H1 (cell line): ENCODE measurements around the gene PPP1R13B. TPM values are rescaled to one million over a fixed set of nuclear protein-coding genes. Genes with fewer than 3 reads are reported as not detected.

ENCODE experiments used
- CTCF ChIA-PET: fragments of 300-600 bp; sonication (Branson Sonifier 250); formaldehyde crosslinking; loops from one replicate; lab custom pipeline; 2021; ENCODE audit not compliant: partially characterized antibody; lab: Charles Lee
- POLR2A ChIA-PET: fragments of 300-600 bp; sonication (Branson Sonifier 250); formaldehyde crosslinking; loops from one replicate; lab custom pipeline; 2021; ENCODE audit warnings: inconsistent platforms; ENCODE audit not compliant: partially characterized antibody; lab: Charles Lee
- DNase-seq, 2 experiments: peaks; one replicate each; pipeline versions ENCODE4 v3.0.0 to v3.0.0-alpha.2; 2010 to 2022; ENCODE audit warnings: low spot score in 2 of 2, low read depth in 1 of 2, mixed read lengths in 1 of 2
- FAIRE-seq: peaks from 2 replicates; lab custom pipeline; 2011; peaks lifted over from hg19 to GRCh38; lab: Jason Lieb, UNC
- H2AFZ ChIP-seq: 2 replicates; pipeline ENCODE4 v1.8.1; 2012; ENCODE audit warnings: low read length, inconsistent platforms
- H2AK5ac ChIP-seq: 2 replicates; pipeline ENCODE4 v1.6.1; 2013; ENCODE audit warnings: low read depth, low read length
- H2BK120ac ChIP-seq: replicated peaks from 2 replicates; pipeline ENCODE3; 2013; ENCODE audit warnings: low read depth, low read length, inconsistent platforms
- H2BK12ac ChIP-seq: 2 replicates; pipeline ENCODE4 v1.6.1; 2013; ENCODE audit warnings: low read depth, low read length
- H2BK15ac ChIP-seq: 2 replicates; pipeline ENCODE4 v1.6.1; 2013; ENCODE audit warnings: low read length
- H2BK20ac ChIP-seq: 2 replicates; pipeline ENCODE4 v1.6.1; 2013; ENCODE audit warnings: low read length
- H2BK5ac ChIP-seq: 2 replicates; pipeline ENCODE4 v1.6.1; 2013; ENCODE audit warnings: low read depth, low read length
- H3K14ac ChIP-seq: 2 replicates; pipeline ENCODE4 v1.6.1; 2013; ENCODE audit warnings: inconsistent platforms; ENCODE audit not compliant: insufficient read length
- H3K18ac ChIP-seq: 2 replicates; pipeline ENCODE4 v1.6.1; 2013; ENCODE audit warnings: low read length; ENCODE audit errors: extremely low read depth
- H3K23ac ChIP-seq: 2 replicates; pipeline ENCODE4 v1.6.1; 2013; ENCODE audit warnings: inconsistent platforms; ENCODE audit not compliant: insufficient read length
- H3K23me2 ChIP-seq: 2 replicates; pipeline ENCODE4 v1.6.1; 2013; ENCODE audit warnings: low read depth, low read length
- H3K27ac ChIP-seq: 2 replicates; pipeline ENCODE4 v1.6.1; 2011; ENCODE audit warnings: low read depth, low read length, inconsistent platforms
- H3K27me3 ChIP-seq, 4 experiments: replicated peaks in 1 of 4; 1 replicate in 1 of 4; 2 replicates in 3 of 4; pipeline versions ENCODE4 v1.6.1 to v1.8.1; 2011 to 2013; ENCODE audit warnings: low read length in 3 of 4, mild to moderate bottlenecking in 3 of 4, inconsistent platforms in 2 of 4, mixed read lengths in 2 of 4, moderate library complexity in 1 of 4; ENCODE audit not compliant: control insufficient read depth in 3 of 4, insufficient read depth in 3 of 4; ENCODE audit errors: extremely low read depth in 1 of 4
- H3K36me3 ChIP-seq, 4 experiments: 2 replicates each; pipeline versions ENCODE4 v1.6.1 to v1.8.1; 2011 to 2013; ENCODE audit warnings: mild to moderate bottlenecking in 4 of 4, low read length in 3 of 4, moderate library complexity in 2 of 4, control low read depth in 1 of 4, inconsistent platforms in 1 of 4; ENCODE audit not compliant: insufficient read depth in 4 of 4, control insufficient read depth in 2 of 4
- H3K4ac ChIP-seq: replicated peaks from 2 replicates; pipeline ENCODE3; 2013; ENCODE audit warnings: low read length, low read depth, mixed read lengths, inconsistent platforms; ENCODE audit not compliant: insufficient read length
- H3K4me1 ChIP-seq, 4 experiments: replicated peaks in 1 of 4; 1 replicate in 1 of 4; 2 replicates in 3 of 4; pipeline versions ENCODE4 v1.6.1 to v1.8.1; 2011 to 2013; ENCODE audit warnings: low read length in 3 of 4, inconsistent platforms in 2 of 4, mixed read lengths in 1 of 4; ENCODE audit not compliant: insufficient read depth in 4 of 4, control insufficient read depth in 3 of 4
- H3K4me2 ChIP-seq, 2 experiments: 2 replicates each; pipeline versions ENCODE4 v1.6.1 to v1.8.1; 2011 to 2013; ENCODE audit warnings: low read depth in 2 of 2, low read length in 2 of 2, control low read depth in 1 of 2, inconsistent platforms in 1 of 2, mild to moderate bottlenecking in 1 of 2; ENCODE audit not compliant: insufficient read depth in 1 of 2
- H3K4me3 ChIP-seq, 4 experiments: fragments of 200-600, 300-600 bp in 1 of 4; sonication (generic), shearing (Covaris generic), sonication (Bioruptor Twin) in 1 of 4; 2 replicates each; pipeline versions ENCODE4 v1.5.1 to v1.8.1; 2011 to 2016; ENCODE audit warnings: low read length in 4 of 4, low read depth in 3 of 4, control low read depth in 2 of 4, inconsistent platforms in 2 of 4, mild to moderate bottlenecking in 2 of 4, mixed read lengths in 1 of 4, moderate library complexity in 1 of 4; ENCODE audit not compliant: insufficient read depth in 2 of 4; ENCODE audit errors: extremely low read depth in 1 of 4
- H3K56ac ChIP-seq: replicated peaks from 2 replicates; pipeline ENCODE3; 2013; ENCODE audit warnings: low read depth, mild to moderate bottlenecking, mixed read lengths, low read length, inconsistent platforms; ENCODE audit not compliant: insufficient read length
- H3K79me1 ChIP-seq: 2 replicates; pipeline ENCODE4 v1.6.1; 2013; ENCODE audit warnings: low read depth, low read length, control low read depth
- H3K79me2 ChIP-seq, 2 experiments: 2 replicates each; pipeline versions ENCODE4 v1.6.1 to v1.8.1; 2012 to 2013; ENCODE audit warnings: low read length in 2 of 2, mild to moderate bottlenecking in 2 of 2, inconsistent platforms in 1 of 2; ENCODE audit not compliant: insufficient read depth in 2 of 2, control insufficient read depth in 1 of 2
- H3K9ac ChIP-seq, 4 experiments: replicated peaks in 1 of 4; 1 replicate in 1 of 4; 2 replicates in 3 of 4; pipeline versions ENCODE4 v1.6.1 to v1.8.1; 2011 to 2013; ENCODE audit warnings: low read depth in 3 of 4, low read length in 3 of 4, control low read depth in 2 of 4, mild to moderate bottlenecking in 2 of 4, moderate library complexity in 2 of 4, inconsistent platforms in 1 of 4; ENCODE audit errors: extremely low read depth in 1 of 4
- H3K9me3 ChIP-seq, 2 experiments: 2 replicates each; pipeline versions ENCODE4 v1.6.1 to v1.8.1; 2012 to 2013; ENCODE audit warnings: mild to moderate bottlenecking in 2 of 2, moderate library complexity in 2 of 2, control low read depth in 1 of 2, inconsistent platforms in 1 of 2, low read depth in 1 of 2, low read length in 1 of 2, mixed read lengths in 1 of 2; ENCODE audit not compliant: insufficient read depth in 2 of 2
- H4K20me1 ChIP-seq, 2 experiments: replicated peaks in 1 of 2; 2 replicates each; pipeline versions ENCODE3 to v1.8.1; 2011 to 2013; ENCODE audit warnings: inconsistent platforms in 2 of 2, low read length in 2 of 2, mild to moderate bottlenecking in 1 of 2; ENCODE audit not compliant: insufficient read depth in 2 of 2, control insufficient read depth in 1 of 2
- H4K5ac ChIP-seq: 2 replicates; pipeline ENCODE4 v1.6.1; 2013; ENCODE audit warnings: low read length, low read depth, mixed read lengths, inconsistent platforms; ENCODE audit not compliant: insufficient read length
- H4K8ac ChIP-seq: 2 replicates; pipeline ENCODE4 v1.8.0; 2013; ENCODE audit warnings: mild to moderate bottlenecking, moderate library complexity, low read length, inconsistent platforms; ENCODE audit not compliant: insufficient read depth; ENCODE audit errors: extremely low read depth
- H4K91ac ChIP-seq: replicated peaks from 2 replicates; pipeline ENCODE3; 2013; ENCODE audit warnings: low read length, mixed read lengths, inconsistent platforms; ENCODE audit not compliant: insufficient read length
- CHD1 ChIP-seq: IDR thresholded peaks from 2 replicates; pipeline ENCODE4 v1.6.1; 2012; ENCODE audit warnings: low read depth, low read length, improper control_type of control experiment
- CHD2 ChIP-seq: IDR thresholded peaks from 2 replicates; pipeline ENCODE4 v1.6.1; 2012; ENCODE audit warnings: low read length, improper control_type of control experiment
- GABPA ChIP-seq: IDR thresholded peaks from 2 replicates; pipeline ENCODE4 v1.6.1; 2011; ENCODE audit warnings: mild to moderate bottlenecking, low read length, moderate library complexity, borderline replicate concordance; ENCODE audit not compliant: insufficient read depth
- JUN ChIP-seq: IDR thresholded peaks from 2 replicates; pipeline ENCODE4 v1.6.1; 2011; ENCODE audit warnings: low read depth, mild to moderate bottlenecking, improper control_type of control experiment, low read length
- POU5F1 ChIP-seq: IDR thresholded peaks from 2 replicates; pipeline ENCODE4 v1.6.1; 2011; ENCODE audit warnings: low read depth, mild to moderate bottlenecking, low read length, moderate library complexity
- RXRA ChIP-seq: IDR thresholded peaks from 2 replicates; pipeline ENCODE4 v1.6.1; 2011; ENCODE audit warnings: low read depth, mild to moderate bottlenecking, low read length, moderate library complexity; ENCODE audit not compliant: insufficient read depth
- SIRT6 ChIP-seq: IDR thresholded peaks from one replicate; pipeline ENCODE4 v1.7.1; 2012; ENCODE audit warnings: low read length, inconsistent platforms
- SUZ12 ChIP-seq: fragments of 200-600 bp; sonication (generic); IDR thresholded peaks from 2 replicates; pipeline ENCODE4 v1.6.1; 2012; ENCODE audit warnings: mild to moderate bottlenecking, inconsistent platforms, low read length, moderate library complexity, mixed read lengths
- TAF1 ChIP-seq: IDR thresholded peaks from 2 replicates; pipeline ENCODE4 v1.6.1; 2011; ENCODE audit warnings: mild to moderate bottlenecking, low read depth, low read length
- TEAD4 ChIP-seq: IDR thresholded peaks from 2 replicates; pipeline ENCODE4 v1.6.1; 2012; ENCODE audit warnings: low read depth, low read length, inconsistent platforms, mixed read lengths
- USF2 ChIP-seq: IDR thresholded peaks from 2 replicates; pipeline ENCODE4 v1.6.1; 2011; ENCODE audit warnings: low read length, improper control_type of control experiment
- WGBS, 2 experiments: shearing (Covaris generic) in 1 of 2; methylation state at CpG; one replicate each; pipeline versions ENCODE4 v1.1.6 to v1.1.7; 2013 to 2015; ENCODE audit warnings: low lambda C conversion rate in 2 of 2, mixed read lengths in 2 of 2, inconsistent platforms in 1 of 2, low coverage in 1 of 2, missing lambda C conversion rate in 1 of 2; ENCODE audit not compliant: insufficient replicate concordance in 2 of 2, insufficient coverage in 1 of 2, insufficient read length in 1 of 2; ENCODE audit errors: extremely low coverage in 1 of 2, missing lambda C conversion rate in 1 of 2; 5-methylcytosine and 5-hydroxymethylcytosine counted together
- polyA plus RNA-seq, 7 experiments: library from polyadenylated mRNA; depleted of rRNA in 3 of 7; stranded (reverse) in 5 of 7; unstranded in 2 of 7; fragments of >200 nt in 5 of 7; fragments of 200-250 nt in 2 of 7; gene quantifications; 1 replicate in 5 of 7; 2 replicates in 1 of 7; 4 replicates in 1 of 7; pipeline versions ENCODE4 v1.2.1 to v1.2.3, GENCODE V29; 2011 to 2013; ENCODE audit warnings: missing spikeins in 2 of 7, mixed read lengths in 2 of 7
- total RNA-seq: library from RNA; stranded (reverse); fragmentation: NEBNext Ultra II Directional; extraction: Animal tissue kit (Norgen Biotek cat#: 25700); gene quantifications from 2 replicates; pipeline ENCODE4 v1.2.1, GENCODE V29; 2021

The PPP1R13B gene
- total and polyA plus RNA-seq, 2 of the 8 experiments (the other 6 are each of a cell fraction or from before 2014, with no cell fraction given), result 2.6 to 8.9 TPM

- DNase-seq (no peak), FAIRE-seq (no peak)
- Histone ChIP-seq H2BK12ac (no peak overlapping the region), H3K36me3 (no peaks in the 10 kb centered on the region), H3K23ac (no peak overlapping the region), H3K9me3 (no peaks in the 10 kb centered on the region), H3K14ac (no peak overlapping the region), H3K23me2 (no peaks in the 10 kb centered on the region), H2BK15ac (no peak overlapping the region), H3K18ac (no peak overlapping the region), H2BK5ac (no peak overlapping the region), H3K27ac (no peak overlapping the region), H3K4me3 (no peak overlapping the region), H4K20me1 (no peaks in the 10 kb centered on the region), H3K4me2 (no peak overlapping the region), H3K4ac (no peak overlapping the region), H3K79me1 (no peaks in the 10 kb centered on the region), H4K8ac (no peak overlapping the region), H4K91ac (no peak overlapping the region), H2AK5ac (no peak overlapping the region), H3K4me1 (0 out of 7 replicates have a peak, but pooled peaks cover 0 to 4% (median 0%) of the 10 kb centered on the region in 4 experiments), H3K56ac (no peak overlapping the region), H3K27me3 (no peaks in the 10 kb centered on the region), H2BK20ac (no peak overlapping the region), H3K79me2 (no peaks in the 10 kb centered on the region), H4K5ac (no peak overlapping the region), H3K9ac (no peak overlapping the region; a peak in 1 of 7 replicates), H2BK120ac (no peak overlapping the region), H2AFZ (no peak overlapping the region)
- 81% methylated on average over 4 of the region's 4 CpGs; no CpG with 5 or more reads in 1 of the 2 experiments for WGBS, 2 experiments
- ChIA-PET POLR2A (no interaction called here), CTCF (interaction anchor here (0.5 to 1.3 kb wide), 3 partner anchors 25 to 213 kb away, joined by 3 read pairs; no protein-coding TSS in a partner anchor)
- TF ChIP-seq JUN (no peak), POU5F1 (no peak), TAF1 (no peak), GABPA (no peak), SUZ12 (no peak), SIRT6 (no peak), CHD1 (no peak), CHD2 (no peak), USF2 (no peak), TEAD4 (no peak), RXRA (no peak)
Measured at GRCh38 chr14:103767336-103767894, 80.0 kb downstream of the PPP1R13B start.
